OCI-LY7 (cell line): ENCODE data around the gene POU4F1. TPM values are rescaled to one million over a fixed set of nuclear protein-coding genes. Genes with fewer than 3 reads are reported as not detected.

Source experiments
- BruUV-seq: library from RNA; stranded (reverse); fragments of 400-500 nt; replicated peaks from 2 replicates; lab custom pipeline; 2021; lab: Mats Ljungman, UMichigan
- CTCF ChIA-PET: fragments of 300-600 bp; sonication (Branson Sonifier 250); formaldehyde crosslinking; loops from one replicate; lab custom pipeline; 2022; ENCODE audit warnings: antibody characterized with exemption; ENCODE audit not compliant: unreplicated experiment; lab: Charles Lee
- POLR2A ChIA-PET: fragments of 300-600 bp; sonication (Branson Sonifier 250); formaldehyde crosslinking; loops from one replicate; lab custom pipeline; 2022; ENCODE audit warnings: antibody characterized with exemption; lab: Charles Lee
- DNase-seq: peaks from one replicate; pipeline ENCODE4 v3.0.0-alpha.2; 2015; ENCODE audit warnings: low spot score
- H2AFZ ChIP-seq: fragments of 200-600 bp; sonication (generic), shearing (Covaris generic); 2 replicates; pipeline ENCODE4 v1.6.1; 2014; ENCODE audit warnings: mild to moderate bottlenecking, antibody characterized with exemption, low read length, moderate library complexity
- H3K27ac ChIP-seq: fragments of 200-600 bp; sonication (generic); 2 replicates; pipeline ENCODE4 v1.5.1; 2014; ENCODE audit warnings: mixed run types, low read depth, mild to moderate bottlenecking, moderate library complexity, low read length, inconsistent platforms; ENCODE audit not compliant: poor library complexity, severe bottlenecking
- H3K36me3 ChIP-seq: fragments of 200-600 bp; sonication (generic); 2 replicates; pipeline ENCODE4 v1.6.1; 2014; ENCODE audit warnings: mild to moderate bottlenecking, antibody characterized with exemption, low read length, moderate library complexity, mixed read lengths; ENCODE audit not compliant: insufficient read depth
- H3K4me1 ChIP-seq: fragments of 200-600 bp; sonication (generic); 2 replicates; pipeline ENCODE4 v1.5.1; 2014; ENCODE audit warnings: mild to moderate bottlenecking, low read length; ENCODE audit not compliant: insufficient read depth, poor library complexity, severe bottlenecking
- H3K4me2 ChIP-seq: fragments of 200-600 bp; sonication (generic); 2 replicates; pipeline ENCODE4 v1.6.1; 2014; ENCODE audit warnings: mild to moderate bottlenecking, low read length
- H3K4me3 ChIP-seq: fragments of 200-600 bp; sonication (generic); 2 replicates; pipeline ENCODE4 v1.5.1; 2014; ENCODE audit warnings: mild to moderate bottlenecking, low read depth, low read length; ENCODE audit not compliant: poor library complexity, severe bottlenecking
- H3K79me2 ChIP-seq: fragments of 200-600 bp; sonication (generic); 2 replicates; pipeline ENCODE4 v1.6.1; 2016; ENCODE audit warnings: low read depth, mild to moderate bottlenecking, low read length, moderate library complexity, mixed read lengths; ENCODE audit not compliant: insufficient read depth
- H3K9me2 ChIP-seq: fragments of 200-600 bp; sonication (generic); 2 replicates; pipeline ENCODE4 v1.6.1; 2016; ENCODE audit warnings: mild to moderate bottlenecking, low read length, mixed read lengths; ENCODE audit not compliant: insufficient read depth
- H3K9me3 ChIP-seq: fragments of 200-600 bp; sonication (generic); 2 replicates; pipeline ENCODE4 v1.6.1; 2014; ENCODE audit warnings: mild to moderate bottlenecking, mixed run types, low read length, mixed read lengths
- H4K20me1 ChIP-seq: fragments of 200-600 bp; sonication (generic); 2 replicates; pipeline ENCODE4 v1.6.1; 2014; ENCODE audit warnings: mild to moderate bottlenecking, antibody characterized with exemption, low read length, moderate library complexity, mixed read lengths; ENCODE audit not compliant: insufficient read depth
- CTCF ChIP-seq: fragments of 200-600 bp; sonication (generic); conservative IDR thresholded peaks from 2 replicates; pipeline ENCODE4 v1.5.1; 2014; ENCODE audit warnings: mild to moderate bottlenecking, antibody characterized with exemption, low read length, moderate library complexity, mixed read lengths
- EZH2phosphoT487 ChIP-seq: fragments of 200-600 bp; sonication (generic); IDR thresholded peaks from 2 replicates; pipeline ENCODE4 v1.6.1; 2018; ENCODE audit warnings: low read depth, borderline replicate concordance, mild to moderate bottlenecking, mixed run types, antibody characterized with exemption, low read length, moderate library complexity, mixed read lengths
- intact Hi-C: fragments of 100-400 bp; cut with micrococcal nuclease; formaldehyde crosslinking; loops from one replicate; pipeline ENCODE4 v1.10.0; 2022; ENCODE audit not compliant: unreplicated experiment
- total RNA-seq, 2 experiments: library from RNA; depleted of rRNA in 1 of 2; stranded (reverse); fragments of >200 nt in 1 of 2; shearing (Covaris generic) in 1 of 2; gene quantifications; 2 replicates each; pipeline ENCODE4 v1.2.3, GENCODE V29; 2014 to 2022

The POU4F1 gene
- total RNA-seq, 2 experiments from 2014 or later = 4.5 to 7.3 TPM

GRCh38 chr13:78631077-78631476, 27.7 kb upstream of the POU4F1 start:
- intact Hi-C loops = no loop called here
- Histone ChIP-seq H3K4me1 (peaks cover 8% of the 10 kb centered on the region), H3K9me3 (no peaks in the 10 kb centered on the region), H3K27ac (no peak overlapping the region), H3K9me2 (no peaks in the 10 kb centered on the region), H4K20me1 (peaks cover 8% of the 10 kb centered on the region), H3K4me2 (no peak overlapping the region), H2AFZ (no peak overlapping the region), H3K4me3 (no peak overlapping the region), H3K36me3 (peaks cover 97% of the 10 kb centered on the region), H3K79me2 (no peaks in the 10 kb centered on the region; the same call in 1 of the 2 replicates)
- POLR2A ChIA-PET = interaction anchor here (0.6 to 3.3 kb wide), 3 partner anchors 9 to 449 kb away, joined by 3 to 18 read pairs (median 3); no protein-coding TSS in a partner anchor
- DNase-seq = no peak
- BruUV-seq = no TSS peak
- CTCF ChIA-PET = no interaction called here
- no peak for TF ChIP-seq CTCF
- TF ChIP-seq EZH2phosphoT487 = no peak

- no TSS peak for BruUV-seq
- Histone ChIP-seq H3K9me3 (no peaks in the 10 kb centered on the region), H3K79me2 (no peaks in the 10 kb centered on the region), H3K9me2 (no peaks in the 10 kb centered on the region), H3K4me2 (no peak overlapping the region), H3K4me3 (no peak overlapping the region), H3K27ac (no peak overlapping the region), H2AFZ (no peak overlapping the region), H4K20me1 (peaks cover 12% of the 10 kb centered on the region), H3K36me3 (peaks cover 98% of the 10 kb centered on the region), H3K4me1 (peaks cover 8% of the 10 kb centered on the region)
- CTCF ChIA-PET = no interaction called here
- POLR2A ChIA-PET = interaction anchor here (0.6 to 3.3 kb wide), 4 partner anchors 9 to 1261 kb away, joined by 3 to 18 read pairs (median 4); no protein-coding TSS in a partner anchor
- intact Hi-C loops = no loop called here
- peak; percentile 19 for DNase-seq
- no peak for TF ChIP-seq CTCF
- TF ChIP-seq EZH2phosphoT487 = no peak
Measured at GRCh38 chr13:78630511-78630910, 27.2 kb upstream of the POU4F1 start.

- peaks cover 8% of the 10 kb centered on the region; the same call in 1 of the 2 replicates for H4K20me1 ChIP-seq
- H2AFZ ChIP-seq = no peak overlapping the region
- H3K9me2 ChIP-seq = no peaks in the 10 kb centered on the region
- peaks cover under 1% of the 10 kb centered on the region for H3K4me1 ChIP-seq
- DNase-seq = no peak
- no peaks in the 10 kb centered on the region for H3K9me3 ChIP-seq
- H3K27ac ChIP-seq = no peak overlapping the region
- H3K4me2 ChIP-seq = no peak overlapping the region
- H3K36me3 ChIP-seq = peaks cover 98% of the 10 kb centered on the region
- ChIA-PET POLR2A (no interaction called here), CTCF (no interaction called here)
- H3K79me2 ChIP-seq = no peaks in the 10 kb centered on the region
- no TSS peak for BruUV-seq
- intact Hi-C loops = no loop called here
- H3K4me3 ChIP-seq = no peak overlapping the region
- TF ChIP-seq CTCF (no peak), EZH2phosphoT487 (no peak)
Measured at GRCh38 chr13:78625384-78625783, 22.0 kb upstream of the POU4F1 start.
